ENCODE data around the gene B3GAT2. TPM values are rescaled to one million over a fixed set of nuclear protein-coding genes. Genes with fewer than 3 reads are reported as not detected.

B3GAT2 gene
- total RNA-seq, 5 donors from 2014 or later (not counting 1 experiment from before 2014, with no cell fraction given) = not detected

DNA sequence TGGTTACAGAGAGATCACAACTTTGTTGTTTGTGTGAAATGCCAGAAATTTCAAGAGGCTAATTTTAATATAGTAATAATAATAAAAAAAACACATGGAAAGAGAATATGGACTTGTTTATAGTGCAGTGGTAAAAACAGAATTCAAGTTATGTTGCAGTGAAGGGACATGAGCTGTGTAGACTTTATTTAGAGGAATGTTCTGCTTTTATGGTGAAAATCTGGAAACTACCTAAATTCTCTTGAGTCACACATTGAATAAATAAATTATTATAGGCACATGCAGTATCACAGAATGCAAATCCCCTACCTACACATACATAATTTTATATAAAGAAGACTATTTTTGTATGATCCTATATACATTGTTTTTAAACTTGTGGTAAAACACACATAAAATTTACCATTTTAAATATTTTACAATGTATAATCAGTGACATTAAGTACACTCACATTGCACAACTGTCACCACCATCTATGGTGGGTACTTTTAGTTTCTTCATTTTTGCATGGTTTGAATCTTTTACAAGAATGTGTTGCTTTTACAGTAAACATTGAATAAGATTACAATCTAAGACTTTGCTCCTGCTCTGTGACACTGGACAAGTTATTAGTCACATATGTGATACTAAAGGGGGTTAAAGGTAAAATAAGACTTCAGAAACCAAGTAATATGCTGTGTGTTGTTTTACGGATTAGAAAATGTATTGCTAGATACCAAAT, 107.4 kb downstream of the B3GAT2 start:
- Mint-ChIP-seq H3K27ac (no peak overlapping the region), H3K4me1 (peaks cover 5 to 19% (median 17%) of the 10 kb centered on the region in 3 donors), H3K36me3 (peaks cover 31% of the 10 kb centered on the region), H3K27me3 (no peaks in the 10 kb centered on the region), H3K4me3 (no peak overlapping the region), H3K9me3 (no peaks in the 10 kb centered on the region)
- DNase-seq (no peak), ATAC-seq (replicated peaks in 1 of 4) (no peak)
- Histone ChIP-seq H3K27me3 (replicated peaks in 1 of 2; ENCODE audit: control insufficient read depth in 2 of 2, extremely low read depth in 1 of 2, insufficient read depth in 2 of 2, low read length in 1 of 2) (no peaks in the 10 kb centered on the region), H3K36me3 (ENCODE audit: control insufficient read depth in 2 of 2, extremely low read depth in 1 of 2, insufficient read depth in 1 of 2, low read length in 1 of 2) (peaks cover 3 to 4% of the 10 kb centered on the region in 2 donors), H3K4me3 (ENCODE audit: control insufficient read depth in 1 of 2, extremely low read depth in 1 of 2, low read length in 1 of 2) (no peak overlapping the region), H3K9me3 (no peaks in the 10 kb centered on the region), H3K27ac (ENCODE audit: low read length) (no peak overlapping the region), H3K4me1 (ENCODE audit: control insufficient read depth in 1 of 2, extremely low read depth in 1 of 2, insufficient read depth in 2 of 2, low read length in 2 of 2) (no peaks in the 10 kb centered on the region)
- ChIA-PET CTCF (interaction anchor here in 1 of 2 donors (1.0 kb wide), 1 partner anchor 10 kb away, joined by 3 read pairs; no protein-coding TSS in a partner anchor), POLR2A (no interaction called here)
- WGBS (ENCODE audit: insufficient coverage) = no CpG with 5 or more reads among the region's 1 CpG

DNA sequence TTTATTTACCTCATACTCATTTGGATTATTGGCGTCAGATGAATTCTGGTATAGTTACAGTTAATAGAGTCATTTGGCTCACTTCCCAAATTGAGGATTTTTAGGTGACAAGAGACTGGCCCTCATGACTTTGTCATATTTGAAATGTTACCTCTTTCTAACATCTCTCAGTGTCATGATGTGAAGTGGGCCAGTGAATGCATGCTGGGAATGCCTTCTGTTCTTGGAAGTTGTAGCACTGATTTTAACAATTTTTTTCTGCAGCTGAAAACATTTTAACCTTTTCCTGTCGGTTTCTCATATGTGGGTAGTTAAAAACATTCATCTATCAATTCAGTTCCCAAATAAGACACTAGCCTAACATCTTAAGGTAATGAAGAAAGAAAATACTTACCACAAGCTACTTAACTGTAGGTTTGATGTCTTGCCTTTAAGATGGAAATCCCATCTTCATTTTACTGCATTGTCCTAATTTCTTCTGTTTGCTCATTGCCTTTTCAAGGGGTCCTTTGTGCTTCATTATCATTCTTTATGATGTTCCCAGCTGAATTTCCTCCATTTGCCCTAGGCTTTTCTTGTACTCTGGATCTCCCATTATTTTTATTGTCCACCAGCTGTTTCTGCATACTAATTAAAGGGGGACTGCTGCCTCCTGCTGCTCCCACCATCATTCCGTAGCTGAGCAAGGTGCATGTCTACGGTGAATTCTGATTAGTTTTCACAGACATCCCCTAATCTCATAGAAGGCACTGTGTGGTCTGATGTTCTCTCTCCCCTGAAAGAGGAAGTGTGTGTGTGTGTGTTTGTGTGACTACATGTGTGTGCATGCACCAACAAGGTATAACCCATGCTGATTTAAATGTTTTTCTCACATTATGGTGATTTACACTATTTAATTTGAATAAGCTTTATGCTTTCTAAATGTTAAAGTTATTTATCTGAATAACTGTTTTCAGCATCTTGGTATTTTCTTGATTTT, 109.5 kb downstream of the B3GAT2 start:
- ChIA-PET CTCF (no interaction called here), POLR2A (no interaction called here)
- no peak overlapping the region for H3K27ac Mint-ChIP-seq
- no CpG with 5 or more reads among the region's 4 CpGs for WGBS (ENCODE audit: insufficient coverage)
- H3K9me3 Mint-ChIP-seq = no peaks in the 10 kb centered on the region
- no peaks in the 10 kb centered on the region for H3K27me3 ChIP-seq (replicated peaks in 1 of 2; ENCODE audit: control insufficient read depth in 2 of 2, extremely low read depth in 1 of 2, insufficient read depth in 2 of 2, low read length in 1 of 2)
- peaks cover under 1 to 4% of the 10 kb centered on the region in 2 donors for H3K36me3 ChIP-seq (ENCODE audit: control insufficient read depth in 2 of 2, extremely low read depth in 1 of 2, insufficient read depth in 1 of 2, low read length in 1 of 2)
- DNase-seq = no peak
- no peak for ATAC-seq (replicated peaks in 1 of 4)
- H3K4me1 Mint-ChIP-seq = peaks cover 10 to 19% (median 17%) of the 10 kb centered on the region in 3 donors
- H3K9me3 ChIP-seq = no peaks in the 10 kb centered on the region
- H3K27me3 Mint-ChIP-seq = no peaks in the 10 kb centered on the region
- no peak overlapping the region for H3K27ac ChIP-seq (ENCODE audit: low read length)
- H3K4me1 ChIP-seq (ENCODE audit: control insufficient read depth in 1 of 2, extremely low read depth in 1 of 2, insufficient read depth in 2 of 2, low read length in 2 of 2) = no peaks in the 10 kb centered on the region
- H3K4me3 ChIP-seq (ENCODE audit: control insufficient read depth in 1 of 2, extremely low read depth in 1 of 2, low read length in 1 of 2) = no peak overlapping the region
- H3K4me3 Mint-ChIP-seq = no peak overlapping the region
- peaks cover 31% of the 10 kb centered on the region for H3K36me3 Mint-ChIP-seq

GRCh38 chr6:70846207-70846835, 110.5 kb downstream of the B3GAT2 start:
- ChIA-PET CTCF (no interaction called here), POLR2A (no interaction called here)
- H3K4me3 Mint-ChIP-seq = no peak overlapping the region
- 100% methylated on average over 7 of the region's 8 CpGs for WGBS (ENCODE audit: insufficient coverage)
- Histone ChIP-seq H3K4me3 (ENCODE audit: control insufficient read depth in 1 of 2, extremely low read depth in 1 of 2, low read length in 1 of 2) (no peak overlapping the region), H3K27ac (ENCODE audit: low read length) (no peak overlapping the region), H3K36me3 (ENCODE audit: control insufficient read depth in 2 of 2, extremely low read depth in 1 of 2, insufficient read depth in 1 of 2, low read length in 1 of 2) (peaks cover 0 to 4% of the 10 kb centered on the region in 2 donors), H3K27me3 (replicated peaks in 1 of 2; ENCODE audit: control insufficient read depth in 2 of 2, extremely low read depth in 1 of 2, insufficient read depth in 2 of 2, low read length in 1 of 2) (no peaks in the 10 kb centered on the region), H3K9me3 (no peaks in the 10 kb centered on the region), H3K4me1 (ENCODE audit: control insufficient read depth in 1 of 2, extremely low read depth in 1 of 2, insufficient read depth in 2 of 2, low read length in 2 of 2) (no peaks in the 10 kb centered on the region)
- no peaks in the 10 kb centered on the region for H3K9me3 Mint-ChIP-seq
- no peak for DNase-seq
- peaks cover 32% of the 10 kb centered on the region for H3K36me3 Mint-ChIP-seq
- H3K27ac Mint-ChIP-seq = no peak overlapping the region
- ATAC-seq (replicated peaks in 1 of 4) = no peak
- peaks cover 10 to 21% (median 17%) of the 10 kb centered on the region in 3 donors for H3K4me1 Mint-ChIP-seq
- H3K27me3 Mint-ChIP-seq = no peaks in the 10 kb centered on the region

- no peak for ATAC-seq (replicated peaks in 1 of 4)
- no peak for DNase-seq
- ChIA-PET CTCF (no interaction called here), POLR2A (interaction anchor here (0.5 to 0.6 kb wide), 2 partner anchors 352 to 464 kb away, joined by 3 read pairs; no protein-coding TSS in a partner anchor)
- no peaks in the 10 kb centered on the region for H3K4me1 ChIP-seq (ENCODE audit: control insufficient read depth in 1 of 2, extremely low read depth in 1 of 2, insufficient read depth in 2 of 2, low read length in 2 of 2)
- Mint-ChIP-seq H3K9me3 (no peaks in the 10 kb centered on the region), H3K36me3 (peaks cover 34% of the 10 kb centered on the region), H3K4me3 (no peak overlapping the region), H3K27me3 (no peaks in the 10 kb centered on the region), H3K4me1 (peaks cover 10 to 21% (median 17%) of the 10 kb centered on the region in 3 donors), H3K27ac (no peak overlapping the region)
- peaks cover 4 to 8% of the 10 kb centered on the region in 2 donors for H3K36me3 ChIP-seq (ENCODE audit: control insufficient read depth in 2 of 2, extremely low read depth in 1 of 2, insufficient read depth in 1 of 2, low read length in 1 of 2)
- H3K27me3 ChIP-seq (replicated peaks in 1 of 2; ENCODE audit: control insufficient read depth in 2 of 2, extremely low read depth in 1 of 2, insufficient read depth in 2 of 2, low read length in 1 of 2) = no peaks in the 10 kb centered on the region
- no peak overlapping the region for H3K27ac ChIP-seq (ENCODE audit: low read length)
- no CpG with 5 or more reads among the region's 1 CpG for WGBS (ENCODE audit: insufficient coverage)
- no peak overlapping the region for H3K4me3 ChIP-seq (ENCODE audit: control insufficient read depth in 1 of 2, extremely low read depth in 1 of 2, low read length in 1 of 2)
- no peaks in the 10 kb centered on the region for H3K9me3 ChIP-seq
Observed at GRCh38 chr6:70844301-70844700, 112.6 kb downstream of the B3GAT2 start.

DNA sequence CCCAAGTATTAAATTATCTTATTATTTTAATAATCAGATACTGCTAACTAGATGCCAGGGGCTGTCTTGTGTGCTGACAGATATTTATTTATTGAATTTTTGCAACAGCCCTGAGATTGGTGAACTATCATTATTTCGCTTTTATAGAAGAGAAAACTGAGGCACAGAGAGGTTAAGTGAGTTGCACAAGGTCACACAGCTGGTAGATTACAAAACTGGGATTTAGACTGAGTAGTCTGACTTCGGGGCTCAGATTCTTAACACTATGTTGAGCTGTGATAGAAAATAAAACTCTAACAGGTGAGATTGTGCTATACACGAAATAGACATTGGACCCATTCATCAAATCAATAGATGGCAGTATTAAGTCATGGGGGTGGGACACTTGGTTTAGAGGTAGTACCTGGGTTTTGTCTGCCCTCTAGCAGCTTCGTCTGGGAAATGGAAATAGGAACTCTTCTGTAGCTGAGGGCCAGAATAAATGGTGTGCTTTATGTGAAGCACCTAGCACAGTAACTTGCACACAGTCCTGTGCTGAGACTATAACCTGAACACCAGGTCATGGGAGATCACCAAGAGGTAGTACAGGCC, 113.4 kb downstream of the B3GAT2 start:
- Histone ChIP-seq H3K36me3 (ENCODE audit: control insufficient read depth in 2 of 2, extremely low read depth in 1 of 2, insufficient read depth in 1 of 2, low read length in 1 of 2) (peaks cover 4 to 10% of the 10 kb centered on the region in 2 donors), H3K4me3 (ENCODE audit: control insufficient read depth in 1 of 2, extremely low read depth in 1 of 2, low read length in 1 of 2) (no peak overlapping the region), H3K27ac (ENCODE audit: low read length) (no peak overlapping the region), H3K27me3 (replicated peaks in 1 of 2; ENCODE audit: control insufficient read depth in 2 of 2, extremely low read depth in 1 of 2, insufficient read depth in 2 of 2, low read length in 1 of 2) (no peaks in the 10 kb centered on the region), H3K9me3 (no peaks in the 10 kb centered on the region), H3K4me1 (ENCODE audit: control insufficient read depth in 1 of 2, extremely low read depth in 1 of 2, insufficient read depth in 2 of 2, low read length in 2 of 2) (no peaks in the 10 kb centered on the region)
- ATAC-seq (replicated peaks in 1 of 4) (no peak), DNase-seq (no peak)
- ChIA-PET CTCF (interaction anchor here (0.6 kb wide), 2 partner anchors 172 to 397 kb away, joined by 5 read pairs; no protein-coding TSS in a partner anchor), POLR2A (interaction anchor here in 1 of 2 donors (0.5 to 0.7 kb wide), 2 partner anchors 18 to 465 kb away, joined by 3 to 6 read pairs; no protein-coding TSS in a partner anchor)
- H3K27me3 Mint-ChIP-seq = no peaks in the 10 kb centered on the region
- H3K9me3 Mint-ChIP-seq = no peaks in the 10 kb centered on the region
- H3K27ac Mint-ChIP-seq = no peak overlapping the region
- WGBS (ENCODE audit: insufficient coverage) = 85% methylated on average over 2 of the region's 4 CpGs
- H3K36me3 Mint-ChIP-seq = peaks cover 43% of the 10 kb centered on the region
- peaks cover 12 to 17% (median 13%) of the 10 kb centered on the region in 3 donors for H3K4me1 Mint-ChIP-seq
- H3K4me3 Mint-ChIP-seq = no peak overlapping the region

Data from T-cell (primary cell).